Jurkat, Clone E6-1 (cell line): Measurements from ENCODE around the gene FOXL1.

Source experiments
- DNase-seq: peaks from one replicate; pipeline ENCODE4 v3.0.0-alpha.2; 2011; ENCODE audit warnings: low read depth, low spot score
- H3K4me3 ChIP-seq: 2 replicates; pipeline ENCODE4 v1.5.1; 2011; ENCODE audit warnings: mild to moderate bottlenecking, low read length, control low read depth, moderate library complexity

The FOXL1 gene

GRCh38 chr16:86597126-86597879 is 19.0 kb downstream of the FOXL1 start:
- H3K4me3 ChIP-seq = no peak overlapping the region
- DNase-seq = no peak

GRCh38 chr16:86597880-86598606 is 19.7 kb downstream of the FOXL1 start:
- DNase-seq = peak; percentile 9
- H3K4me3 ChIP-seq = no peak overlapping the region

- DNase-seq = no peak
- no peak overlapping the region for H3K4me3 ChIP-seq
Observed at GRCh38 chr16:86598607-86599565, 20.5 kb downstream of the FOXL1 start.

GRCh38 chr16:86601356-86601755 is 23.0 kb downstream of the FOXL1 start:
- no peak overlapping the region for H3K4me3 ChIP-seq
- DNase-seq = no peak

GRCh38 chr16:86602521-86602920 is 24.2 kb downstream of the FOXL1 start:
- no peak for DNase-seq
- no peak overlapping the region for H3K4me3 ChIP-seq

GRCh38 chr16:86604436-86605193 is 26.3 kb downstream of the FOXL1 start:
- H3K4me3 ChIP-seq = no peak overlapping the region

GRCh38 chr16:86605950-86606349 is 27.6 kb downstream of the FOXL1 start:
- DNase-seq = no peak
- H3K4me3 ChIP-seq = no peak overlapping the region

More at GRCh38 chr16:86604436-86605193, 26.3 kb downstream of the FOXL1 start:
- no peak for DNase-seq

GRCh38 chr16:86608301-86608747 is 30.0 kb downstream of the FOXL1 start:
- H3K4me3 ChIP-seq = no peak overlapping the region
- no peak for DNase-seq

- DNase-seq = no peak
- H3K4me3 ChIP-seq = no peak overlapping the region
Observed at GRCh38 chr16:86609115-86609514, 30.8 kb downstream of the FOXL1 start.

GRCh38 chr16:86609661-86610060 is 31.3 kb downstream of the FOXL1 start:
- no peak overlapping the region for H3K4me3 ChIP-seq
- DNase-seq = no peak

- no peak overlapping the region for H3K4me3 ChIP-seq
- no peak for DNase-seq
Observed at GRCh38 chr16:86610779-86611524, 32.6 kb downstream of the FOXL1 start.

GRCh38 chr16:86611525-86611855 is 33.1 kb downstream of the FOXL1 start:
- DNase-seq = no peak
- no peak overlapping the region for H3K4me3 ChIP-seq

- no peak for DNase-seq
- H3K4me3 ChIP-seq = no peak overlapping the region
Observed at GRCh38 chr16:86611941-86612340, 33.6 kb downstream of the FOXL1 start.

GRCh38 chr16:86614699-86615098 is 36.4 kb downstream of the FOXL1 start:
- no peak overlapping the region for H3K4me3 ChIP-seq
- DNase-seq = no peak

- DNase-seq = no peak
- no peak overlapping the region for H3K4me3 ChIP-seq
Observed at GRCh38 chr16:86616906-86617305, 38.6 kb downstream of the FOXL1 start.

- no peak overlapping the region for H3K4me3 ChIP-seq
- no peak for DNase-seq
Observed at GRCh38 chr16:86618431-86619238, 40.3 kb downstream of the FOXL1 start.

- DNase-seq = no peak
Observed at GRCh38 chr16:86619239-86619794, 41.0 kb downstream of the FOXL1 start.

More at GRCh38 chr16:86619239-86619794, 41.0 kb downstream of the FOXL1 start:
- H3K4me3 ChIP-seq = no peak overlapping the region
